DOHH2 (cell line): ENCODE data around the gene CTCF.

Source experiments
- H3F3A ChIP-seq: fragments of 200-600 bp; sonication (generic), shearing (Covaris generic); 2 replicates; pipeline ENCODE4 v1.6.0; 2016; ENCODE audit warnings: antibody characterized with exemption, mild to moderate bottlenecking; ENCODE audit not compliant: control insufficient read depth, insufficient read depth
- H3K27ac ChIP-seq: fragments of 200-600 bp; sonication (generic); 2 replicates; pipeline ENCODE4 v1.5.1; 2014; ENCODE audit warnings: low read depth, mild to moderate bottlenecking, low read length, moderate library complexity
- H3K27me3 ChIP-seq: fragments of 200-600 bp; sonication (generic); 2 replicates; pipeline ENCODE4 v1.6.1; 2014; ENCODE audit warnings: mild to moderate bottlenecking, low read length, mixed read lengths; ENCODE audit not compliant: control insufficient read depth
- H3K36me3 ChIP-seq: fragments of 200-600 bp; sonication (generic); 2 replicates; pipeline ENCODE4 v1.6.1; 2014; ENCODE audit warnings: mild to moderate bottlenecking, low read length, moderate library complexity, mixed read lengths; ENCODE audit not compliant: control insufficient read depth
- H3K4me1 ChIP-seq: fragments of 200-600 bp; sonication (generic); 2 replicates; pipeline ENCODE4 v1.6.1; 2014; ENCODE audit warnings: mild to moderate bottlenecking, low read length, mixed read lengths; ENCODE audit not compliant: control insufficient read depth
- H3K4me2 ChIP-seq: fragments of 200-600 bp; sonication (generic); 2 replicates; pipeline ENCODE4 v1.6.0; 2014; ENCODE audit warnings: mild to moderate bottlenecking, low read length, moderate library complexity
- H3K4me3 ChIP-seq: fragments of 200-600 bp; sonication (generic); 2 replicates; pipeline ENCODE4 v1.5.1; 2014; ENCODE audit warnings: mild to moderate bottlenecking, low read length, mixed read lengths
- H3K79me2 ChIP-seq: fragments of 200-600 bp; sonication (generic); 2 replicates; pipeline ENCODE4 v1.6.1; 2014; ENCODE audit warnings: mild to moderate bottlenecking, low read length, mixed read lengths; ENCODE audit not compliant: control insufficient read depth
- H3K9me2 ChIP-seq: fragments of 200-600 bp; sonication (generic); replicated peaks from 2 replicates; pipeline ENCODE4 v1.6.1; 2014; ENCODE audit warnings: mild to moderate bottlenecking, low read length, mixed read lengths; ENCODE audit not compliant: control insufficient read depth
- H3K9me3 ChIP-seq: fragments of 200-600 bp; sonication (generic); 2 replicates; pipeline ENCODE4 v1.6.1; 2014; ENCODE audit warnings: antibody characterized with exemption, low read length, mixed read lengths; ENCODE audit not compliant: control insufficient read depth, insufficient read depth
- H4K20me1 ChIP-seq: fragments of 200-600 bp; sonication (generic); 2 replicates; pipeline ENCODE4 v1.6.0; 2014; ENCODE audit warnings: low read depth, mild to moderate bottlenecking, antibody characterized with exemption, low read length, moderate library complexity; ENCODE audit not compliant: control insufficient read depth, insufficient read depth
- EZH2phosphoT487 ChIP-seq: fragments of 200-600 bp; sonication (generic); IDR thresholded peaks from 2 replicates; pipeline ENCODE4 v1.6.1; 2017; ENCODE audit warnings: borderline replicate concordance, mild to moderate bottlenecking, antibody characterized with exemption, low read length, moderate library complexity, mixed read lengths
- TF ChIP-seq, protein P1 (sequence below): fragments of 200-600 bp; sonication (generic); IDR thresholded peaks from one replicate; pipeline ENCODE4 v1.5.1; 2014; ENCODE audit warnings: antibody characterized with exemption, mild to moderate bottlenecking, low read depth, low read length; ENCODE audit not compliant: poor library complexity, severe bottlenecking

Gene CTCF

GRCh38 chr16:67678354-67679023 lies 116.2 kb downstream of the CTCF start:
- H4K20me1 ChIP-seq, result no peaks in the 10 kb centered on the region
- no peaks in the 10 kb centered on the region for H3K79me2 ChIP-seq
- TF ChIP-seq EZH2phosphoT487, result no peak
- TF ChIP-seq, protein P1, sequence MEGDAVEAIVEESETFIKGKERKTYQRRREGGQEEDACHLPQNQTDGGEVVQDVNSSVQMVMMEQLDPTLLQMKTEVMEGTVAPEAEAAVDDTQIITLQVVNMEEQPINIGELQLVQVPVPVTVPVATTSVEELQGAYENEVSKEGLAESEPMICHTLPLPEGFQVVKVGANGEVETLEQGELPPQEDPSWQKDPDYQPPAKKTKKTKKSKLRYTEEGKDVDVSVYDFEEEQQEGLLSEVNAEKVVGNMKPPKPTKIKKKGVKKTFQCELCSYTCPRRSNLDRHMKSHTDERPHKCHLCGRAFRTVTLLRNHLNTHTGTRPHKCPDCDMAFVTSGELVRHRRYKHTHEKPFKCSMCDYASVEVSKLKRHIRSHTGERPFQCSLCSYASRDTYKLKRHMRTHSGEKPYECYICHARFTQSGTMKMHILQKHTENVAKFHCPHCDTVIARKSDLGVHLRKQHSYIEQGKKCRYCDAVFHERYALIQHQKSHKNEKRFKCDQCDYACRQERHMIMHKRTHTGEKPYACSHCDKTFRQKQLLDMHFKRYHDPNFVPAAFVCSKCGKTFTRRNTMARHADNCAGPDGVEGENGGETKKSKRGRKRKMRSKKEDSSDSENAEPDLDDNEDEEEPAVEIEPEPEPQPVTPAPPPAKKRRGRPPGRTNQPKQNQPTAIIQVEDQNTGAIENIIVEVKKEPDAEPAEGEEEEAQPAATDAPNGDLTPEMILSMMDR, result no peak
- H3K9me2 ChIP-seq, result no peaks in the 10 kb centered on the region
- H3K36me3 ChIP-seq, result peaks cover 1% of the 10 kb centered on the region
- no peaks in the 10 kb centered on the region for H3K9me3 ChIP-seq
- no peak overlapping the region for H3K27ac ChIP-seq
- H3F3A ChIP-seq, result no peaks in the 10 kb centered on the region
- peaks cover 3% of the 10 kb centered on the region; the same call in 1 of the 2 replicates for H3K4me1 ChIP-seq
- H3K4me3 ChIP-seq, result no peak overlapping the region
- no peaks in the 10 kb centered on the region for H3K27me3 ChIP-seq
- H3K4me2 ChIP-seq, result no peak overlapping the region

DNA sequence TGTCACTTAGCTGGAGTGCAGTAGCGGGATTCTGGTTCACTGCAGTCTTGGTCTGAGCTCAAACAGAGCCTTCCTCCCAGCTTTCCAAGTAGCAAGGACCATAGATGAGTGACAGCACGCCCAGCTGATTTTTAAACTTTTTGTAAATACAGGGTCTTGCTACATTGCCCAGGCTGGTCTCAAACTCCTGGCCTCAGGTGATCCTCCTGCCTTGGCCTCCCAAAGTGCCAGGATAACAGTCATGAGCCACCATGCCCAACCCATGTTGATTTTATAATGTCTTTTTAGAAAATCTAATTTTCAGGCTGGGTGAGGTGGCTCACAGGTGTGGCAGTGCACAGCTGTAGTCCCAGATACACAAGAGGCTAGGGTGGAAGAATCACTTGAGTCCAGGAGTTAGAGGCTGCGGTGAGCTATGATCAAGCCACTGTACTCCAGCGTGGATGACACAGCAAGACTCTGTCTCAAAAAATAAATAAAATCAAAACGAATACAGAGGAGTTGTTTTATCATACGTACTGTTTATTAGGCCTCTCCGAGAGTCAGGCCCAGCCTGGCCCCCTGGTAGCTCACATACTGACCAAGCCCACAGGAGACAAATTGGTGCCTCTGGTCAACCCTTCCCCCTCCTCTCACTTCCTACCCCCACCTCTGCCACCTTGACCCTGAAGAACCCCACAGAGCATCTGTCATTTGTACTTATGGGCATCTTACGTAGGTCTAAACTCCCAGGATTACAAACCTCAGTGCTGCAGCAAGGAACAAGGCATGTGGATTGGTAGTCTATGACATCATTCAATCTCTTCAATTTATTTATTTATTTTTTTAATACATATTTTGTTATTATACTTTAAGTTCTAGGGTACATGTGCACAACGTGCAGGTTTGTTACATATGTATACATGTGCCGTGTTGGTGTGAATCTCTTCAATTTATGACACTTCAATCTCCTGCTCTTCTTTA lies 117.9 kb downstream of the CTCF start:
- no peaks in the 10 kb centered on the region for H4K20me1 ChIP-seq
- no peak for TF ChIP-seq EZH2phosphoT487
- TF ChIP-seq, protein P1, result no peak
- H3K9me2 ChIP-seq, result no peaks in the 10 kb centered on the region
- H3K36me3 ChIP-seq, result peaks cover 8% of the 10 kb centered on the region
- H3K9me3 ChIP-seq, result no peaks in the 10 kb centered on the region
- no peaks in the 10 kb centered on the region for H3K4me1 ChIP-seq
- H3K79me2 ChIP-seq, result no peaks in the 10 kb centered on the region
- H3K27ac ChIP-seq, result no peak overlapping the region
- H3F3A ChIP-seq, result no peaks in the 10 kb centered on the region
- no peak overlapping the region for H3K4me2 ChIP-seq
- H3K27me3 ChIP-seq, result no peaks in the 10 kb centered on the region
- H3K4me3 ChIP-seq, result no peak overlapping the region

- H3F3A ChIP-seq, result no peaks in the 10 kb centered on the region
- no peaks in the 10 kb centered on the region for H3K79me2 ChIP-seq
- H3K36me3 ChIP-seq, result peaks cover 12% of the 10 kb centered on the region
- no peaks in the 10 kb centered on the region for H3K27me3 ChIP-seq
- no peak overlapping the region for H3K4me3 ChIP-seq
- TF ChIP-seq, protein P1, result no peak
- no peak for TF ChIP-seq EZH2phosphoT487
- H3K4me2 ChIP-seq, result no peak overlapping the region
- no peaks in the 10 kb centered on the region for H3K9me3 ChIP-seq
- H3K9me2 ChIP-seq, result no peaks in the 10 kb centered on the region
- no peak overlapping the region for H3K27ac ChIP-seq
- H4K20me1 ChIP-seq, result no peaks in the 10 kb centered on the region
- H3K4me1 ChIP-seq, result peaks cover 12% of the 10 kb centered on the region
Measured at GRCh38 chr16:67683767-67684166, 121.4 kb downstream of the CTCF start.
